GM12878 (cell line): ENCODE data around the gene AGBL5. TPM values are rescaled to one million over a fixed set of nuclear protein-coding genes. Genes with fewer than 3 reads are reported as not detected.
A peak's percentile ranks its signal among the peaks of the same experiment; 100 is the strongest.

Experiments used
- POLR2AphosphoS5 ChIP-seq: IDR thresholded peaks from 2 replicates; pipeline ENCODE4 v1.6.1; 2011; ENCODE audit warnings: mild to moderate bottlenecking, low read length, inconsistent platforms
- PRDM15 ChIP-seq: fragments of 450-650 bp; formaldehyde crosslinking; IDR thresholded peaks from 2 replicates; pipeline ENCODE4 v1.4.0; 2020; ENCODE audit warnings: mild to moderate bottlenecking, moderate library complexity
- polyA plus RNA-seq, 11 experiments: library from polyadenylated mRNA; depleted of rRNA in 4 of 11; unstranded in 6 of 11; stranded (reverse) in 5 of 11; fragments of >200 nt; fragmentation: Nextera tagmentation in 4 of 11; fragmentation: Illumina TruSeq in 1 of 11; extraction: Ambion mirVana in 4 of 11; extraction: Trizol in 1 of 11; gene quantifications; 1 replicate in 1 of 11; 2 replicates in 10 of 11; pipeline versions ENCODE4 v1.2.1 to v1.2.3, GENCODE V29; 2011 to 2016; ENCODE audit warnings: inconsistent platforms in 2 of 11, missing spikeins in 2 of 11, low read depth in 1 of 11
- total RNA-seq, 4 experiments: library from RNA; depleted of rRNA in 3 of 4; stranded (reverse); fragments of >200 nt in 3 of 4; fragmentation: Illumina TruSeq in 1 of 4; extraction: Trizol in 1 of 4; gene quantifications; 2 replicates each; pipeline versions ENCODE4 v1.2.1 to v1.2.3, GENCODE V29; 2013 to 2021
- TF ChIP-seq, protein P1 (sequence below): fragments of 450-650 bp; IDR thresholded peaks from 2 replicates; pipeline ENCODE4 v1.6.1; 2017; ENCODE audit warnings: borderline replicate concordance
- TF ChIP-seq, protein P2 (sequence below): fragments of 450-650 bp; IDR thresholded peaks from 2 replicates; pipeline ENCODE4 v1.6.1; 2017; ENCODE audit warnings: low read depth, mild to moderate bottlenecking, moderate library complexity
- TF ChIP-seq, protein P3 (sequence below): IDR thresholded peaks from 2 replicates; pipeline ENCODE4 v1.6.1; 2011; ENCODE audit warnings: low read depth, mild to moderate bottlenecking, low read length, moderate library complexity, borderline replicate concordance; ENCODE audit errors: extremely low read depth

AGBL5 gene
- total and polyA plus RNA-seq, 10 of the 15 experiments (the other 5 are each of a cell fraction or from before 2014, with no cell fraction given), result 1.9 to 28.5 (median 19.5) TPM

- TF ChIP-seq, protein P1, sequence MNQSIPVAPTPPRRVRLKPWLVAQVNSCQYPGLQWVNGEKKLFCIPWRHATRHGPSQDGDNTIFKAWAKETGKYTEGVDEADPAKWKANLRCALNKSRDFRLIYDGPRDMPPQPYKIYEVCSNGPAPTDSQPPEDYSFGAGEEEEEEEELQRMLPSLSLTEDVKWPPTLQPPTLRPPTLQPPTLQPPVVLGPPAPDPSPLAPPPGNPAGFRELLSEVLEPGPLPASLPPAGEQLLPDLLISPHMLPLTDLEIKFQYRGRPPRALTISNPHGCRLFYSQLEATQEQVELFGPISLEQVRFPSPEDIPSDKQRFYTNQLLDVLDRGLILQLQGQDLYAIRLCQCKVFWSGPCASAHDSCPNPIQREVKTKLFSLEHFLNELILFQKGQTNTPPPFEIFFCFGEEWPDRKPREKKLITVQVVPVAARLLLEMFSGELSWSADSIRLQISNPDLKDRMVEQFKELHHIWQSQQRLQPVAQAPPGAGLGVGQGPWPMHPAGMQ, result no peak
- TF ChIP-seq POLR2AphosphoS5 (0 out of 2 replicates have a peak, but pooled peaks have one; percentile 7), PRDM15 (CRISPR knock-in tag) (no peak)
- TF ChIP-seq, protein P2, sequence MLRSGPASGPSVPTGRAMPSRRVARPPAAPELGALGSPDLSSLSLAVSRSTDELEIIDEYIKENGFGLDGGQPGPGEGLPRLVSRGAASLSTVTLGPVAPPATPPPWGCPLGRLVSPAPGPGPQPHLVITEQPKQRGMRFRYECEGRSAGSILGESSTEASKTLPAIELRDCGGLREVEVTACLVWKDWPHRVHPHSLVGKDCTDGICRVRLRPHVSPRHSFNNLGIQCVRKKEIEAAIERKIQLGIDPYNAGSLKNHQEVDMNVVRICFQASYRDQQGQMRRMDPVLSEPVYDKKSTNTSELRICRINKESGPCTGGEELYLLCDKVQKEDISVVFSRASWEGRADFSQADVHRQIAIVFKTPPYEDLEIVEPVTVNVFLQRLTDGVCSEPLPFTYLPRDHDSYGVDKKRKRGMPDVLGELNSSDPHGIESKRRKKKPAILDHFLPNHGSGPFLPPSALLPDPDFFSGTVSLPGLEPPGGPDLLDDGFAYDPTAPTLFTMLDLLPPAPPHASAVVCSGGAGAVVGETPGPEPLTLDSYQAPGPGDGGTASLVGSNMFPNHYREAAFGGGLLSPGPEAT, result peak; percentile 43; the same call in 1 of the 2 replicates
- TF ChIP-seq, protein P3, sequence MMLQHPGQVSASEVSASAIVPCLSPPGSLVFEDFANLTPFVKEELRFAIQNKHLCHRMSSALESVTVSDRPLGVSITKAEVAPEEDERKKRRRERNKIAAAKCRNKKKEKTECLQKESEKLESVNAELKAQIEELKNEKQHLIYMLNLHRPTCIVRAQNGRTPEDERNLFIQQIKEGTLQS, result no peak
These were observed 20.7 kb downstream of the AGBL5 start (continued) for GRCh38 chr2:27071990-27072830.
